A673 (cell line): ENCODE data around the gene JMJD8. TPM values are rescaled to one million over a fixed set of nuclear protein-coding genes. Genes with fewer than 3 reads are reported as not detected.

Experiments used
- BruUV-seq: library from RNA; stranded (reverse); fragments of 400-500 nt; replicated peaks from 2 replicates; lab custom pipeline; 2021; lab: Mats Ljungman, UMichigan
- CTCF ChIA-PET: fragments of 300-600 bp; sonication (Branson Sonifier 250); formaldehyde crosslinking; loops from one replicate; lab custom pipeline; 2022; ENCODE audit warnings: antibody characterized with exemption; lab: Charles Lee
- POLR2A ChIA-PET: fragments of 300-600 bp; sonication (Branson Sonifier 250); formaldehyde crosslinking; loops from one replicate; lab custom pipeline; 2022; ENCODE audit warnings: antibody characterized with exemption; ENCODE audit not compliant: low non-redundant PET; lab: Charles Lee
- DNase-seq: peaks from one replicate; pipeline ENCODE4 v3.0.0-alpha.2; 2015; ENCODE audit warnings: low spot score
- H3K27ac ChIP-seq: fragments of 200-600 bp; sonication (generic); 2 replicates; pipeline ENCODE4 v1.5.1; 2016; ENCODE audit warnings: mixed run types, low read depth, mild to moderate bottlenecking, mixed read lengths, antibody characterized with exemption, low read length; ENCODE audit not compliant: poor library complexity, severe bottlenecking
- H3K27me3 ChIP-seq: fragments of 200-600 bp; sonication (generic); replicated peaks from 2 replicates; pipeline ENCODE4 v1.6.1; 2017; ENCODE audit warnings: mixed run types, low read depth, mild to moderate bottlenecking, mixed read lengths, antibody characterized with exemption, low read length; ENCODE audit not compliant: insufficient read depth, poor library complexity
- H3K36me3 ChIP-seq: fragments of 200-600 bp; sonication (generic); 2 replicates; pipeline ENCODE4 v1.6.1; 2016; ENCODE audit warnings: mixed run types, mild to moderate bottlenecking, mixed read lengths, antibody characterized with exemption, low read length; ENCODE audit not compliant: insufficient read depth, poor library complexity, severe bottlenecking
- H3K4me1 ChIP-seq: fragments of 200-600 bp; sonication (generic); 2 replicates; pipeline ENCODE4 v1.6.1; 2017; ENCODE audit warnings: mixed run types, mild to moderate bottlenecking, mixed read lengths, antibody characterized with exemption, low read length; ENCODE audit not compliant: insufficient read depth, poor library complexity, severe bottlenecking
- H3K4me3 ChIP-seq: fragments of 200-600 bp; sonication (generic); 2 replicates; pipeline ENCODE4 v1.5.1; 2016; ENCODE audit warnings: low read depth, mixed run types, mild to moderate bottlenecking, mixed read lengths, low read length; ENCODE audit not compliant: poor library complexity, severe bottlenecking
- H3K9me3 ChIP-seq: fragments of 200-600 bp; sonication (generic); 2 replicates; pipeline ENCODE4 v1.6.1; 2016; ENCODE audit warnings: mixed run types, low read depth, mild to moderate bottlenecking, mixed read lengths, antibody characterized with exemption, low read length; ENCODE audit not compliant: poor library complexity, severe bottlenecking
- CTCF ChIP-seq: fragments of 300-800, 200-600 bp; sonication (generic); conservative IDR thresholded peaks from 2 replicates; pipeline ENCODE4 v1.5.1; 2017; ENCODE audit warnings: low read depth, mild to moderate bottlenecking, antibody characterized with exemption, low read length, moderate library complexity, mixed read lengths
- EZH2 ChIP-seq: fragments of 200-600 bp; sonication (generic); IDR thresholded peaks from 2 replicates; pipeline ENCODE4 v1.6.1; 2017; ENCODE audit warnings: borderline replicate concordance, low read depth, mild to moderate bottlenecking, mixed read lengths, antibody characterized with exemption, low read length; ENCODE audit not compliant: poor library complexity, severe bottlenecking
- intact Hi-C: fragments of 100-400 bp; cut with micrococcal nuclease; formaldehyde crosslinking; loops from one replicate; pipeline ENCODE4 v1.10.0; 2022; ENCODE audit not compliant: unreplicated experiment
- total RNA-seq: library from RNA; stranded (reverse); gene quantifications from 2 replicates; pipeline ENCODE4 v1.2.3, GENCODE V29; 2021

Gene JMJD8
- total RNA-seq, 1 experiment from 2014 or later: 87.1 TPM

DNA sequence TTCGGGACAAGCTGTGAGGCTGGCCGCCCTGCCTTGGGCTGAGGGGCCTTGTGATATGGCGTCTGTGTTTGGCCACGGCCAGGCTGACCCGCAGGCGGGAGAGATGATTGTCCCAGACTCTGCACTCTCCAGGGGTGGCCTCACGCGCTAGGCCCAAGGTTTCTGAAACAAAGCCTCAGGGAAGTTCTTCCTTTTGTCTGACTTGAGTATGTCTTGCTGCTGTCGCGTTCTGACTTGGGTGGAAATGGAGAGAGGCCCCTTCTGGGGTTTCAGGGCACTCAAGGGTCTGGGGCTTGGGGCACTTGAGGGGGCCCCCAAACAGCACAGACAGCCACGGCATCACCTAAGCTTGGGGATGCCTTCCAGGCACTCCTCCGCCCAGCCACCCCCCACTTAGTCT, 26.9 kb upstream of the JMJD8 start:
- Histone ChIP-seq H3K27ac (no peak overlapping the region), H3K4me3 (no peak overlapping the region), H3K9me3 (no peaks in the 10 kb centered on the region), H3K36me3 (no peaks in the 10 kb centered on the region), H3K4me1 (no peaks in the 10 kb centered on the region), H3K27me3 (peaks cover 30% of the 10 kb centered on the region)
- TF ChIP-seq EZH2 (no peak), CTCF (no peak)
- intact Hi-C loops: loop anchor here (5.0 to 10.0 kb wide), 2 partner anchors 76 to 344 kb away; partner anchors contain the start of genes CHTF18 and RPUSD1
- BruUV-seq: no TSS peak
- POLR2A ChIA-PET: no interaction called here
- CTCF ChIA-PET: interaction anchor here (0.7 to 2.2 kb wide), 2 partner anchors 9 to 141 kb away, joined by 3 to 8 read pairs; no protein-coding TSS in a partner anchor
- DNase-seq: no peak

- H3K27ac ChIP-seq: no peak overlapping the region
- H3K27me3 ChIP-seq: peaks cover 26% of the 10 kb centered on the region
Observed at GRCh38 chr16:710500-711075, 26.5 kb upstream of the JMJD8 start.

More at GRCh38 chr16:710500-711075, 26.5 kb upstream of the JMJD8 start:
- H3K4me1 ChIP-seq: no peaks in the 10 kb centered on the region
- H3K4me3 ChIP-seq: no peak overlapping the region
- no peak for DNase-seq
- CTCF ChIA-PET: interaction anchor here (0.5 to 2.2 kb wide), 3 partner anchors 9 to 141 kb away, joined by 3 to 8 read pairs (median 3); no protein-coding TSS in a partner anchor
- intact Hi-C loops: loop anchor here (5.0 to 10.0 kb wide), 2 partner anchors 77 to 344 kb away; partner anchors contain the start of genes CHTF18 and RPUSD1
- BruUV-seq: no TSS peak
- H3K36me3 ChIP-seq: no peaks in the 10 kb centered on the region
- TF ChIP-seq EZH2 (no peak), CTCF (no peak)
- H3K9me3 ChIP-seq: no peaks in the 10 kb centered on the region
- POLR2A ChIA-PET: no interaction called here
